Stimulated activated CD8-positive, alpha-beta memory T cell treated with anti-CD3 and anti-CD28 coated beads, Interleukin-4, amount 100 ng/mL, for 48 hours (primary cell): Measurements from ENCODE around the gene ATP1B4.

ENCODE experiments used
- DNase-seq: peaks from one replicate; pipeline ENCODE4 v3.0.0-alpha.2; 2020

The ATP1B4 gene

GRCh38 chrX:120377715-120378114 lies 15.8 kb downstream of the ATP1B4 start:
- DNase-seq: no peak

GRCh38 chrX:120378570-120378969 lies 16.7 kb downstream of the ATP1B4 start:
- DNase-seq: no peak

GRCh38 chrX:120379937-120380681 lies 18.2 kb downstream of the ATP1B4 start:
- no peak for DNase-seq

- DNase-seq: no peak
Measured at GRCh38 chrX:120380699-120381098, 18.8 kb downstream of the ATP1B4 start.

GRCh38 chrX:120401301-120401700 lies 39.4 kb downstream of the ATP1B4 start:
- DNase-seq: no peak

GRCh38 chrX:120402369-120402768 lies 40.5 kb downstream of the ATP1B4 start:
- DNase-seq: no peak

GRCh38 chrX:120406638-120407037 lies 44.7 kb downstream of the ATP1B4 start:
- no peak for DNase-seq

- no peak for DNase-seq
Measured at GRCh38 chrX:120408168-120408567, 46.3 kb downstream of the ATP1B4 start.

GRCh38 chrX:120419463-120419862 lies 57.6 kb downstream of the ATP1B4 start:
- no peak for DNase-seq

- no peak for DNase-seq
Measured at GRCh38 chrX:120426599-120426998, 64.7 kb downstream of the ATP1B4 start.

GRCh38 chrX:120428309-120428708 lies 66.4 kb downstream of the ATP1B4 start:
- no peak for DNase-seq

GRCh38 chrX:120429776-120430540 lies 68.1 kb downstream of the ATP1B4 start:
- no peak for DNase-seq
